HK-2 (cell line): ENCODE data around the gene ATP5F1E.
A peak's percentile ranks its signal among the peaks of the same experiment; 100 is the strongest.
"Not testable (repeated sequence)": the region's sequence is repeated elsewhere in the genome, so short reads cannot be mapped to it uniquely, and the experiment has no call there.

Experiments used
- DNase-seq: peaks from one replicate; pipeline ENCODE4 v3.0.0-alpha.2; 2018; ENCODE audit not compliant: unreplicated experiment

ATP5F1E gene

GRCh38 chr20:59042796-59043631 is 10.9 kb upstream of the ATP5F1E start:
- DNase-seq = peak; percentile 97

GRCh38 chr20:59042151-59042795 is 10.1 kb upstream of the ATP5F1E start, which contains the start of gene PRELID3B:
TSS of gene PRELID3B (minus strand) at chr20:59042786. CDS start at chr20:59042730, 56 bp downstream.
- DNase-seq = no peak

- DNase-seq = not testable (repeated sequence)
These were observed 9.4 kb upstream of the ATP5F1E start for GRCh38 chr20:59041487-59041886.

GRCh38 chr20:59040667-59041066 is 8.5 kb upstream of the ATP5F1E start:
- DNase-seq = no peak

- DNase-seq = no peak
These were observed 7.1 kb upstream of the ATP5F1E start for GRCh38 chr20:59039233-59039632.

- DNase-seq = no peak
These were observed 5.3 kb upstream of the ATP5F1E start for GRCh38 chr20:59037386-59037785.

- no peak for DNase-seq
These were observed 3.2 kb upstream of the ATP5F1E start for GRCh38 chr20:59035381-59035780.

GRCh38 chr20:59033616-59034165 is 1.6 kb upstream of the ATP5F1E start:
- DNase-seq = no peak

GRCh38 chr20:59033093-59033492 is 958 bp upstream of the ATP5F1E start:
- DNase-seq = no peak

GRCh38 chr20:59032713-59033059 is 551 bp upstream of the ATP5F1E start:
- no peak for DNase-seq

GRCh38 chr20:59031564-59032022 is 542 bp downstream of the ATP5F1E start:
- DNase-seq = no peak

GRCh38 chr20:59030911-59031563 is 1.1 kb downstream of the ATP5F1E start:
- no peak for DNase-seq

- DNase-seq = no peak
These were observed 3.3 kb downstream of the ATP5F1E start for GRCh38 chr20:59028812-59029211.

- DNase-seq = no peak
These were observed 4.3 kb downstream of the ATP5F1E start for GRCh38 chr20:59027741-59028320.

GRCh38 chr20:59026904-59027740 is 5.0 kb downstream of the ATP5F1E start:
- DNase-seq = no peak

- DNase-seq = no peak
These were observed 6.6 kb downstream of the ATP5F1E start for GRCh38 chr20:59025511-59025910.

- DNase-seq = no peak
These were observed 7.0 kb downstream of the ATP5F1E start for GRCh38 chr20:59025086-59025485.

GRCh38 chr20:59024111-59024530 is 8.0 kb downstream of the ATP5F1E start:
- DNase-seq = no peak

- no peak for DNase-seq
These were observed 8.5 kb downstream of the ATP5F1E start for GRCh38 chr20:59023616-59024015.

GRCh38 chr20:59022754-59023153 is 9.4 kb downstream of the ATP5F1E start:
- DNase-seq = no peak

GRCh38 chr20:59020938-59021551 is 11.1 kb downstream of the ATP5F1E start:
- DNase-seq = no peak
